OCI-LY1 (cell line): ENCODE measurements around the gene PRKD2.

Experiments
- H2AFZ ChIP-seq: fragments of 200-600 bp; sonication (generic), shearing (Covaris generic); 2 replicates; pipeline ENCODE4 v1.6.0; 2014; ENCODE audit warnings: antibody characterized with exemption, mild to moderate bottlenecking, low read length
- H3F3A ChIP-seq: fragments of 200-600 bp; sonication (generic), shearing (Covaris generic); 2 replicates; pipeline ENCODE4 v1.6.0; 2014; ENCODE audit warnings: mild to moderate bottlenecking, antibody characterized with exemption, low read length, moderate library complexity; ENCODE audit not compliant: insufficient read depth
- H3K27ac ChIP-seq: fragments of 200-600 bp; sonication (generic); 2 replicates; pipeline ENCODE4 v1.5.1; 2014; ENCODE audit warnings: low read length, mixed run types, mild to moderate bottlenecking, low read depth; ENCODE audit not compliant: poor library complexity, severe bottlenecking
- H3K27me3 ChIP-seq: fragments of 200-600 bp; sonication (generic); 2 replicates; pipeline ENCODE4 v1.6.0; 2014; ENCODE audit warnings: antibody characterized with exemption, mild to moderate bottlenecking, low read length, moderate library complexity; ENCODE audit not compliant: insufficient read depth
- H3K36me3 ChIP-seq: fragments of 200-600 bp; sonication (generic); 2 replicates; pipeline ENCODE4 v1.6.1; 2014; ENCODE audit warnings: mild to moderate bottlenecking, antibody characterized with exemption, low read length, moderate library complexity, mixed read lengths; ENCODE audit not compliant: insufficient read depth
- H3K4me1 ChIP-seq: fragments of 200-600 bp; sonication (generic); 2 replicates; pipeline ENCODE4 v1.5.1; 2014; ENCODE audit warnings: mild to moderate bottlenecking, low read length, moderate library complexity; ENCODE audit not compliant: insufficient read depth, severe bottlenecking
- H3K4me2 ChIP-seq: fragments of 200-600 bp; sonication (generic), shearing (Covaris generic); 2 replicates; pipeline ENCODE4 v1.6.1; 2014; ENCODE audit warnings: low read length
- H3K4me3 ChIP-seq: fragments of 200-600 bp; sonication (generic); 2 replicates; pipeline ENCODE4 v1.5.1; 2014; ENCODE audit warnings: low read length, low read depth, mild to moderate bottlenecking, mixed read lengths; ENCODE audit not compliant: poor library complexity, severe bottlenecking
- H3K79me2 ChIP-seq: fragments of 200-600 bp; shearing (Covaris generic); 2 replicates; pipeline ENCODE4 v1.6.1; 2016; ENCODE audit warnings: mixed run types, low read length, mixed read lengths; ENCODE audit not compliant: insufficient read depth
- H3K9ac ChIP-seq: fragments of 200-600 bp; sonication (generic), shearing (Covaris generic); 2 replicates; pipeline ENCODE4 v1.6.1; 2014; ENCODE audit warnings: mild to moderate bottlenecking, low read length, mixed read lengths
- H3K9me2 ChIP-seq: fragments of 200-600 bp; sonication (generic), shearing (Covaris generic); 2 replicates; pipeline ENCODE4 v1.6.1; 2014; ENCODE audit warnings: low read depth, mild to moderate bottlenecking, low read length, mixed read lengths
- H3K9me3 ChIP-seq: fragments of 200-600 bp; shearing (Covaris generic); 2 replicates; pipeline ENCODE4 v1.6.1; 2014; ENCODE audit warnings: low read length, mixed read lengths
- H4K20me1 ChIP-seq: fragments of 200-600 bp; sonication (generic), shearing (Covaris generic); 2 replicates; pipeline ENCODE4 v1.6.0; 2016; ENCODE audit warnings: mild to moderate bottlenecking, low read length; ENCODE audit not compliant: insufficient read depth
- EZH2 ChIP-seq: fragments of 200-600 bp; sonication (generic), shearing (Covaris generic); IDR thresholded peaks from 2 replicates; pipeline ENCODE4 v1.8.0; 2017; ENCODE audit warnings: borderline replicate concordance, mixed run types, mild to moderate bottlenecking, antibody characterized with exemption, low read length, moderate library complexity, mixed read lengths
- TF ChIP-seq, protein P1 (sequence below): fragments of 200-600 bp; sonication (generic), shearing (Covaris generic); IDR thresholded peaks from 2 replicates; pipeline ENCODE4 v1.5.1; 2017; ENCODE audit warnings: mild to moderate bottlenecking, antibody characterized with exemption, low read length, moderate library complexity, mixed read lengths

Gene PRKD2

DNA sequence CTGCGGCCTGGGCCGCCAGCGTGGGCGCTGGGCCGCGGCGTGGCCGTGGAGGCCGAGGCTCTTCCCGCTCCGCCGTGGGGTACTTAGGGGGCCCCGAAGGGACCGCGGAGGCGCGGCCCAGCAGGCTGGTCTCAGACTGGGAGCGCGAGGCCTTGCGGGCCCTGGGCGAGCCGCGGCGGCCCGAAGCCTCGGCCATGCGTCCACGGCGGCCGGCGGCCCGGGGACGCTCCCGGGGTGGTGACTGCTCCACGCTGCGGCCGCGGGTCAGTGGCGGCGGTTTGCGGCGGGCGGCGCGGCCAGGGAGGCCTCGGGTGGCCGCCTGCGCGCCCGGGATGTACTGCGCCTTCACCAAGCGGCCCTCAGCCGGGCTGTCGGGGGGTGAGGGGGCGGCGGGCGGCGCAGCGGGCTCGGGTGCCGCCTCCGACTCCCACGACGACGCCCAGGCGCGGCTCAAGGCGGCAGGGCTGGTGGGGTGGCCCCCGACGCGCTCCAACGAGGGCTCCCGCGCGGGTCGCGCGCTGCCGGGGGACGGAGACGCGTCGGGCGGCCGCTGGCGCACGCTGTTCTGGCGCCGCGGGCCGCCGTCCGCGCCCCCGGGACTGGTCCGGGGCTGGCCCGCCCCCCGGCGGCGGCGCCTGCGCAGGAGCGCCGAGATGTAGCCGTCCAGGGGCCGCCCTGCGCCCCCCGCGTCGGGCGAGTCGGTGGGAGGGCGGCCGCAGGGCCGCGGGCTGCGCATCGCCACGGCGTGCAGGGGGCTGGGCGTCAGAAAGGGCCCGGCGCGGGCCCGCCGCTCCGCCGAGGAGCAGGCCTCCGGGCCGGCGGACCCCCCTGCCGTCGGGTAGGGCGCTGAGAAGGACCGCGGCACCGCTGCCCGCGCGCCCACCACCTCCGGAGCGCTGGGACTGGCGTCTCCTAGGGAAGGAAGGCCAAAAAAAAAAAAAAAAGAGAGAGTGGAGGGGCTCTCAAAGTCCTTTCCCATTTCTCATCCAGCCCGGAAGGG is 67.7 kb downstream of the PRKD2 start:
- TF ChIP-seq, protein P1, sequence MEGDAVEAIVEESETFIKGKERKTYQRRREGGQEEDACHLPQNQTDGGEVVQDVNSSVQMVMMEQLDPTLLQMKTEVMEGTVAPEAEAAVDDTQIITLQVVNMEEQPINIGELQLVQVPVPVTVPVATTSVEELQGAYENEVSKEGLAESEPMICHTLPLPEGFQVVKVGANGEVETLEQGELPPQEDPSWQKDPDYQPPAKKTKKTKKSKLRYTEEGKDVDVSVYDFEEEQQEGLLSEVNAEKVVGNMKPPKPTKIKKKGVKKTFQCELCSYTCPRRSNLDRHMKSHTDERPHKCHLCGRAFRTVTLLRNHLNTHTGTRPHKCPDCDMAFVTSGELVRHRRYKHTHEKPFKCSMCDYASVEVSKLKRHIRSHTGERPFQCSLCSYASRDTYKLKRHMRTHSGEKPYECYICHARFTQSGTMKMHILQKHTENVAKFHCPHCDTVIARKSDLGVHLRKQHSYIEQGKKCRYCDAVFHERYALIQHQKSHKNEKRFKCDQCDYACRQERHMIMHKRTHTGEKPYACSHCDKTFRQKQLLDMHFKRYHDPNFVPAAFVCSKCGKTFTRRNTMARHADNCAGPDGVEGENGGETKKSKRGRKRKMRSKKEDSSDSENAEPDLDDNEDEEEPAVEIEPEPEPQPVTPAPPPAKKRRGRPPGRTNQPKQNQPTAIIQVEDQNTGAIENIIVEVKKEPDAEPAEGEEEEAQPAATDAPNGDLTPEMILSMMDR, result no peak
- no peak for TF ChIP-seq EZH2
- Histone ChIP-seq H3K27ac (no peak overlapping the region), H3K27me3 (no peaks in the 10 kb centered on the region; the same call in 1 of the 2 replicates), H3K9ac (no peak overlapping the region), H3F3A (no peaks in the 10 kb centered on the region), H3K4me3 (no peak overlapping the region), H2AFZ (no peak overlapping the region), H3K4me2 (no peak overlapping the region), H3K79me2 (no peaks in the 10 kb centered on the region), H3K36me3 (no peaks in the 10 kb centered on the region), H3K4me1 (peaks cover 3% of the 10 kb centered on the region), H3K9me2 (no peaks in the 10 kb centered on the region), H3K9me3 (no peaks in the 10 kb centered on the region), H4K20me1 (no peaks in the 10 kb centered on the region)

DNA sequence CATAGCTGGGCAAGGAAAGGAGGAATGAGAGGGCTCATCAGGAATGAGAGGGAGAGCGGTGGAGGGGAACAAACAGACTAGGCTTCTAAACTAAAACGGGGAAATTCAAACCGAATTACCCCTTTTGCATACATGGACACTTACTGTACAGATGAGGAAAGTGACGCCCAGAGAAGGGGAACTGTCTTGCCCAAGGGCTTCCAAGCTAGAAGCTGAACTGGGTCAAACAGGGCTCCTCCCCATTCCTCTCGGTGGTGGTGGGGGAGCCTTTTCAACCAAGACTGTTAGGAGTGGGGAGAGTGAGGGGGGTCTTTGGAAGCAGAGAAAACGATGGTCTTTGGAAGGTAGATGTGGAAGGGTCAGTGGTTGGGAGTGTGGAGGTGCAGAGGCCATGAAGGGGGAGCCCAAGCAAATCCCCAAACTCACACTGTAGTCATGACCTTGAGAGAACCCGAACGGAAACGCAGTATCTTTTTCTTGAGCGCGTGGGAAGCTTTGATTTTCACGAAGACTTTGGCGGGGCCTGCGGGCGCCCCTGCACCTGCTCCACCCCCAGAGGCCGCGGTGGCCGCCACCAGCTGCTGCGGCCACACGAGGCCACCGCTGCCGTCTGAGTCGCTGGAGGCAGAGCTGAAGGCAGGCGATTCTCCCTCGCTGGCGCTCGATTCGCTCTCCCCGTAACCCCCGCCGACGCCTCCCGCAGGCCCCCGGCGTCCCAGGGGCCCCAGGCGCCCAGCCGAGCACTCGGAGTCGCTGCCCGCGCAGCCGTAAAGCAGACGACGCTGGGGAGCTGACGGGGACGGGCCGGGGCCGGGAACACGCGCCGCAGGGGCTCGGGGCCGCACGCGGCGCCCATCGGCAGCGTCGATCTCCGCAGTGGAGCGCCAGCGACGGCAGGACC is 68.6 kb downstream of the PRKD2 start:
- no peak overlapping the region for H3K27ac ChIP-seq
- H3K9me3 ChIP-seq, result no peaks in the 10 kb centered on the region
- H3K79me2 ChIP-seq, result no peaks in the 10 kb centered on the region
- H3K9ac ChIP-seq, result no peak overlapping the region
- H3K27me3 ChIP-seq, result no peaks in the 10 kb centered on the region; the same call in 1 of the 2 replicates
- no peak overlapping the region for H3K4me3 ChIP-seq
- no peaks in the 10 kb centered on the region for H3F3A ChIP-seq
- TF ChIP-seq, protein P1, result no peak
- TF ChIP-seq EZH2, result no peak
- no peaks in the 10 kb centered on the region for H3K4me1 ChIP-seq
- H2AFZ ChIP-seq, result no peak overlapping the region
- H3K36me3 ChIP-seq, result no peaks in the 10 kb centered on the region
- H3K4me2 ChIP-seq, result no peak overlapping the region
- H3K9me2 ChIP-seq, result no peaks in the 10 kb centered on the region
- no peaks in the 10 kb centered on the region for H4K20me1 ChIP-seq

DNA sequence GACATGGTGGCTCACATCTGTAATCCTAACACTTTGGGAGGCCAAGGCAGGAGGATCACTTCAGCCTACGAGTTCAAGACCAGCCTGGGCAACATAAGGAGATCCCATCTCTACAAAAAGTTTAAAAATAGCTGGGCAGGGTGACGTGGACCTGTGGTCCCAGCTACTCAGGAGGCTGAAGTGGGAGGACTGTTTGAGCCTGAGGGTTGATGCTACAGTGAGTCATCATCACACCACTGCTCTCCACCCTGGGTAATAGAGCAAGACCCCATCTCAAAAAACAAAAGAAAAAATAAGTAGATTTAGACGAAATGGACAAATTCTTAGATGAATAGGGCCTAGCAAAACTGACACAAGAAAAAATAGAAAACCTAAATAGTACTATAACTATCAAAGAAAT is 70.5 kb downstream of the PRKD2 start:
- Histone ChIP-seq H3K9me2 (no peaks in the 10 kb centered on the region), H3K27me3 (no peaks in the 10 kb centered on the region), H3K4me1 (no peaks in the 10 kb centered on the region), H3K27ac (no peak overlapping the region), H3K79me2 (no peaks in the 10 kb centered on the region), H3F3A (no peaks in the 10 kb centered on the region), H3K4me2 (no peak overlapping the region), H3K9ac (no peak overlapping the region), H2AFZ (no peak overlapping the region), H3K36me3 (no peaks in the 10 kb centered on the region), H3K4me3 (no peak overlapping the region), H3K9me3 (no peaks in the 10 kb centered on the region), H4K20me1 (no peaks in the 10 kb centered on the region)
- TF ChIP-seq, protein P1, result no peak
- no peak for TF ChIP-seq EZH2
